K562 (cell line): ENCODE results near the gene PRKG1. TPM values are rescaled to one million over a fixed set of nuclear protein-coding genes. Genes with fewer than 3 reads are reported as not detected.

Experiments used
- ATAC-seq: fragments of 200-7000 bp; cut with Tn5 transposase; 3 replicates; pipeline ENCODE4 v1.9.1; 2020; ENCODE audit warnings: moderate library complexity
- BruUV-seq: library from RNA; stranded (reverse); fragments of 400-500 nt; replicated peaks from 2 replicates; lab custom pipeline; 2021; lab: Mats Ljungman, UMichigan
- CTCF ChIA-PET: fragments of 300-600 bp; formaldehyde crosslinking; extraction: SDS; loops from one replicate; lab custom pipeline; 2021; ENCODE audit warnings: low intra/inter-chr PET ratio; lab: Yijun Ruan, JAX
- POLR2A ChIA-PET: fragments of 300-600, 350-650 bp; sonication (Branson Sonifier 250); formaldehyde crosslinking; extraction: SDS; loops from one replicate; lab custom pipeline; 2021; ENCODE audit warnings: antibody characterized with exemption, inconsistent platforms; lab: Yijun Ruan, JAX
- DNase-seq, 4 experiments: peaks; one replicate each; pipeline versions ENCODE4 v3.0.0 to v3.0.0-alpha.2; 2011 to 2018; ENCODE audit warnings: low spot score in 3 of 4, mixed read lengths in 3 of 4; ENCODE audit errors: extremely low read depth in 1 of 4
- FAIRE-seq: peaks from 2 replicates; lab custom pipeline; 2011; peaks lifted over from hg19 to GRCh38; lab: Jason Lieb, UNC
- H2AFZ ChIP-seq: 2 replicates; pipeline ENCODE4 v1.6.0; 2011; ENCODE audit warnings: low read depth, low read length, control low read depth, inconsistent platforms
- H3K27ac ChIP-seq: fragments of 200-600 bp; 3 replicates; pipeline ENCODE4 v1.8.0; 2011; ENCODE audit warnings: low read depth, mild to moderate bottlenecking, control low read depth, inconsistent platforms, low read length, moderate library complexity, mixed read lengths; ENCODE audit errors: extremely low read depth
- H3K27me3 ChIP-seq, 2 experiments: fragments of 300-600 bp in 1 of 2; 2 replicates in 1 of 2; 3 replicates in 1 of 2; pipeline versions ENCODE4 v1.6.0 to v1.8.0; 2011; ENCODE audit warnings: inconsistent platforms in 2 of 2, low read length in 2 of 2, mild to moderate bottlenecking in 1 of 2, mixed read lengths in 1 of 2, moderate library complexity in 1 of 2; ENCODE audit not compliant: control insufficient read depth in 2 of 2, insufficient read depth in 2 of 2
- H3K36me3 ChIP-seq: fragments of 300-600 bp; 3 replicates; pipeline ENCODE4 v1.8.0; 2011; ENCODE audit warnings: mild to moderate bottlenecking, low read length, inconsistent platforms; ENCODE audit not compliant: control insufficient read depth, insufficient read depth
- H3K4me1 ChIP-seq, 2 experiments: fragments of 200-600 bp in 1 of 2; replicated peaks in 1 of 2; 2 replicates in 1 of 2; 3 replicates in 1 of 2; pipeline versions ENCODE4 v1.5.1 to v1.8.0; 2011; ENCODE audit warnings: inconsistent platforms in 2 of 2, low read length in 2 of 2, mild to moderate bottlenecking in 1 of 2, mixed read lengths in 1 of 2, moderate library complexity in 1 of 2; ENCODE audit not compliant: control insufficient read depth in 2 of 2, insufficient read depth in 2 of 2
- H3K4me2 ChIP-seq: 2 replicates; pipeline ENCODE4 v1.6.1; 2011; ENCODE audit warnings: low read length, control low read depth, inconsistent platforms, mixed read lengths; ENCODE audit not compliant: insufficient read depth
- H3K4me3 ChIP-seq: fragments of 200-600 bp; sonication (generic), shearing (Covaris generic); 2 replicates; pipeline ENCODE4 v1.5.1; 2016; ENCODE audit warnings: control low read depth, inconsistent platforms
- H3K79me2 ChIP-seq: fragments of 200-600 bp; 3 replicates; pipeline ENCODE4 v1.8.0; 2011; ENCODE audit warnings: low read length, inconsistent platforms; ENCODE audit not compliant: control insufficient read depth, insufficient read depth
- H3K9ac ChIP-seq, 2 experiments: 2 replicates each; pipeline versions ENCODE4 v1.6.0 to v1.6.1; 2011; ENCODE audit warnings: low read depth in 2 of 2, low read length in 2 of 2, control low read depth in 1 of 2, inconsistent platforms in 1 of 2, mild to moderate bottlenecking in 1 of 2, mixed read lengths in 1 of 2; ENCODE audit not compliant: insufficient read depth in 1 of 2
- H3K9me1 ChIP-seq: one replicate; pipeline ENCODE4 v1.6.0; 2011; ENCODE audit warnings: inconsistent platforms, mild to moderate bottlenecking, low read length, moderate library complexity; ENCODE audit not compliant: control insufficient read depth, insufficient read depth
- H3K9me3 ChIP-seq: replicated peaks from 2 replicates; pipeline ENCODE4 v1.5.1; 2011; ENCODE audit warnings: low read depth, low read length, inconsistent platforms; ENCODE audit not compliant: control insufficient read depth, insufficient read depth
- H4K20me1 ChIP-seq: replicated peaks from 2 replicates; pipeline ENCODE4 v1.6.1; 2011; ENCODE audit warnings: low read length, inconsistent platforms, mixed read lengths; ENCODE audit not compliant: control insufficient read depth, insufficient read depth
- EZH2 ChIP-seq: IDR thresholded peaks from 2 replicates; pipeline ENCODE4 v1.6.1; 2012; ENCODE audit warnings: low read depth, mild to moderate bottlenecking, inconsistent platforms, low read length, borderline replicate concordance
- FOXK1 ChIP-seq: sonication (generic); formaldehyde crosslinking; IDR thresholded peaks from 2 replicates; pipeline ENCODE4 v1.8.0; 2022; ENCODE audit warnings: missing genetic modification reagents, mild to moderate bottlenecking, borderline replicate concordance
- HCFC1 ChIP-seq: IDR thresholded peaks from 2 replicates; pipeline ENCODE4 v1.6.1; 2012; ENCODE audit warnings: low read depth, low read length, improper control_type of control experiment
- HDAC3 ChIP-seq: fragments of 450-650 bp; IDR thresholded peaks from 2 replicates; pipeline ENCODE4 v1.6.1; 2018; ENCODE audit warnings: borderline replicate concordance, mild to moderate bottlenecking, moderate library complexity; ENCODE audit not compliant: partially characterized antibody
- KDM2B ChIP-seq: fragments of 250-450 bp; sonication (Bioruptor Pico); IDR thresholded peaks from 2 replicates; pipeline ENCODE4 v1.8.0; 2021; ENCODE audit warnings: mild to moderate bottlenecking, moderate library complexity
- MCM3 ChIP-seq: fragments of 450-650 bp; IDR thresholded peaks from 2 replicates; pipeline ENCODE4 v1.6.1; 2016
- MYC ChIP-seq, 2 experiments: fragments of 250-450 bp in 1 of 2; sonication (Bioruptor Pico) in 1 of 2; IDR thresholded peaks; 2 replicates each; pipeline versions ENCODE4 v1.5.1 to v1.6.1; 2012 to 2021; ENCODE audit warnings: low read depth in 2 of 2, borderline replicate concordance in 1 of 2, improper control_type of control experiment in 1 of 2, low read length in 1 of 2, mild to moderate bottlenecking in 1 of 2, moderate library complexity in 1 of 2
- NFE2L1 ChIP-seq: fragments of 450-650 bp; IDR thresholded peaks from 2 replicates; pipeline ENCODE4 v1.6.1; 2016; ENCODE audit warnings: missing genetic modification characterization, low read depth, mild to moderate bottlenecking, missing compliant biosample characterization, moderate library complexity, borderline replicate concordance
- NFXL1 ChIP-seq: fragments of 450-650 bp; formaldehyde crosslinking; IDR thresholded peaks from 2 replicates; pipeline ENCODE4 v1.4.0; 2021; ENCODE audit warnings: mild to moderate bottlenecking
- PHTF2 ChIP-seq: fragments of 250-450 bp; sonication (Bioruptor Pico); IDR thresholded peaks from 2 replicates; pipeline ENCODE4 v1.5.0; 2021; ENCODE audit warnings: mild to moderate bottlenecking
- ZNF217 ChIP-seq: sonication (generic); formaldehyde crosslinking; IDR thresholded peaks from 2 replicates; pipeline ENCODE4 v1.8.0; 2022; ENCODE audit warnings: mild to moderate bottlenecking, missing genetic modification reagents
- ZNF324 ChIP-seq: fragments of 250-450 bp; sonication (Bioruptor Pico); IDR thresholded peaks from 2 replicates; pipeline ENCODE4 v1.4.0; 2020; ENCODE audit warnings: mild to moderate bottlenecking
- WGBS: fragments of 100-300 bp; shearing (Covaris generic); methylation state at CpG from one replicate; pipeline ENCODE4 v1.1.6; 2016; ENCODE audit warnings: low coverage, mixed read lengths; ENCODE audit not compliant: insufficient coverage; ENCODE audit errors: missing lambda C conversion rate; 5-methylcytosine and 5-hydroxymethylcytosine counted together
- in situ Hi-C: fragments of 300-500 bp; cut with MboI; formaldehyde crosslinking; loops from 4 replicates; pipeline ENCODE4 v1.15.0; 2018; ENCODE audit warnings: inconsistent platforms, mixed read lengths
- intact Hi-C: fragments of 100-400 bp; cut with micrococcal nuclease; formaldehyde crosslinking; loops from 2 replicates; pipeline ENCODE4 v1.14.2; 2022
- polyA plus RNA-seq, 8 experiments: library from polyadenylated mRNA; depleted of rRNA in 4 of 8; stranded (reverse) in 5 of 8; unstranded in 3 of 8; fragments of >200 nt; fragmentation: Nextera tagmentation in 2 of 8; fragmentation: Illumina TruSeq in 1 of 8; extraction: Ambion mirVana in 2 of 8; extraction: Trizol in 1 of 8; gene quantifications; 2 replicates each; pipeline versions ENCODE4 v1.2.1 to v1.2.3, GENCODE V29; 2011 to 2014; ENCODE audit warnings: inconsistent platforms in 1 of 8, missing spikeins in 1 of 8
- total RNA-seq, 7 experiments: library from RNA; depleted of rRNA in 6 of 7; stranded (reverse); fragments of >200 nt in 6 of 7; fragmentation: Illumina TruSeq in 2 of 7; extraction: Trizol in 2 of 7; gene quantifications; 2 replicates each; pipeline versions ENCODE4 v1.2.1 to v1.2.3, GENCODE V29; 2011 to 2021; ENCODE audit warnings: low replicate concordance in 1 of 7
- TF ChIP-seq, protein P1 (sequence below), 2 experiments: fragments of 450-650 bp; formaldehyde crosslinking in 1 of 2; IDR thresholded peaks; 2 replicates each; pipeline versions ENCODE4 v1.4.0 to v1.6.1; 2014 to 2020; ENCODE audit warnings: mild to moderate bottlenecking in 2 of 2, borderline replicate concordance in 1 of 2, low read depth in 1 of 2
- TF ChIP-seq, protein P2 (sequence below): fragments of 250-450 bp; sonication (Bioruptor Pico); IDR thresholded peaks from 2 replicates; pipeline ENCODE4 v1.8.0; 2021; ENCODE audit warnings: mild to moderate bottlenecking, moderate library complexity

The PRKG1 gene
- total and polyA plus RNA-seq, 9 of the 15 experiments (the other 6 are each of a cell fraction or from before 2014, with no cell fraction given), result 0.22 TPM; not detected in 8

GRCh38 chr10:52279546-52279945 is 1205.3 kb downstream of the PRKG1 start:
- in situ Hi-C loops (no loop called here), intact Hi-C loops (no loop called here)
- H3K4me2 ChIP-seq, result no peak overlapping the region
- no peaks in the 10 kb centered on the region for H3K27me3 ChIP-seq
- 0% methylated on average over 3 of the region's 3 CpGs for WGBS
- H3K9me3 ChIP-seq, result no peaks in the 10 kb centered on the region; the same call in none of the 2 replicates
- H3K9me1 ChIP-seq, result no peaks in the 10 kb centered on the region
- no peaks in the 10 kb centered on the region for H3K4me1 ChIP-seq
- POLR2A ChIA-PET, result no interaction called here
- FAIRE-seq, result no peak
- H3K27ac ChIP-seq, result no peak overlapping the region
- H2AFZ ChIP-seq, result no peak overlapping the region
- no peak for DNase-seq
- no peaks in the 10 kb centered on the region for H3K36me3 ChIP-seq
- ATAC-seq, result no peak
- no peak overlapping the region for H3K9ac ChIP-seq
- no peaks in the 10 kb centered on the region for H4K20me1 ChIP-seq
- H3K4me3 ChIP-seq, result no peak overlapping the region
- H3K79me2 ChIP-seq, result no peaks in the 10 kb centered on the region
- CTCF ChIA-PET, result no interaction called here
- BruUV-seq, result no TSS peak
- TF ChIP-seq, protein P1, sequence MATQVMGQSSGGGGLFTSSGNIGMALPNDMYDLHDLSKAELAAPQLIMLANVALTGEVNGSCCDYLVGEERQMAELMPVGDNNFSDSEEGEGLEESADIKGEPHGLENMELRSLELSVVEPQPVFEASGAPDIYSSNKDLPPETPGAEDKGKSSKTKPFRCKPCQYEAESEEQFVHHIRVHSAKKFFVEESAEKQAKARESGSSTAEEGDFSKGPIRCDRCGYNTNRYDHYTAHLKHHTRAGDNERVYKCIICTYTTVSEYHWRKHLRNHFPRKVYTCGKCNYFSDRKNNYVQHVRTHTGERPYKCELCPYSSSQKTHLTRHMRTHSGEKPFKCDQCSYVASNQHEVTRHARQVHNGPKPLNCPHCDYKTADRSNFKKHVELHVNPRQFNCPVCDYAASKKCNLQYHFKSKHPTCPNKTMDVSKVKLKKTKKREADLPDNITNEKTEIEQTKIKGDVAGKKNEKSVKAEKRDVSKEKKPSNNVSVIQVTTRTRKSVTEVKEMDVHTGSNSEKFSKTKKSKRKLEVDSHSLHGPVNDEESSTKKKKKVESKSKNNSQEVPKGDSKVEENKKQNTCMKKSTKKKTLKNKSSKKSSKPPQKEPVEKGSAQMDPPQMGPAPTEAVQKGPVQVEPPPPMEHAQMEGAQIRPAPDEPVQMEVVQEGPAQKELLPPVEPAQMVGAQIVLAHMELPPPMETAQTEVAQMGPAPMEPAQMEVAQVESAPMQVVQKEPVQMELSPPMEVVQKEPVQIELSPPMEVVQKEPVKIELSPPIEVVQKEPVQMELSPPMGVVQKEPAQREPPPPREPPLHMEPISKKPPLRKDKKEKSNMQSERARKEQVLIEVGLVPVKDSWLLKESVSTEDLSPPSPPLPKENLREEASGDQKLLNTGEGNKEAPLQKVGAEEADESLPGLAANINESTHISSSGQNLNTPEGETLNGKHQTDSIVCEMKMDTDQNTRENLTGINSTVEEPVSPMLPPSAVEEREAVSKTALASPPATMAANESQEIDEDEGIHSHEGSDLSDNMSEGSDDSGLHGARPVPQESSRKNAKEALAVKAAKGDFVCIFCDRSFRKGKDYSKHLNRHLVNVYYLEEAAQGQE (IDR thresholded peaks at IDR 0.05; ENCODE audit: borderline replicate concordance), result no peak
- TF ChIP-seq, protein P1 (CRISPR knock-in tag; IDR thresholded peaks at IDR 0.05; ENCODE audit: low read depth), result no peak
- TF ChIP-seq NFE2L1, result no peak
- TF ChIP-seq HCFC1, result no peak
- TF ChIP-seq HDAC3, result no peak
- TF ChIP-seq ZNF324 (CRISPR knock-in tag), result no peak
- no peak for TF ChIP-seq FOXK1 (CRISPR knock-in tag)
- no peak for TF ChIP-seq EZH2
- no peak for TF ChIP-seq NFXL1 (CRISPR knock-in tag)
- TF ChIP-seq KDM2B, result no peak
- no peak for TF ChIP-seq PHTF2 (CRISPR knock-in tag)
- no peak for TF ChIP-seq MCM3
- TF ChIP-seq ZNF217, result no peak
- TF ChIP-seq MYC (IDR thresholded peaks at IDR 0.05; ENCODE audit: low read depth, low read length), result no peak
- TF ChIP-seq MYC (CRISPR knock-in tag; IDR thresholded peaks at IDR 0.05; ENCODE audit: borderline replicate concordance, low read depth), result no peak
- TF ChIP-seq, protein P2, sequence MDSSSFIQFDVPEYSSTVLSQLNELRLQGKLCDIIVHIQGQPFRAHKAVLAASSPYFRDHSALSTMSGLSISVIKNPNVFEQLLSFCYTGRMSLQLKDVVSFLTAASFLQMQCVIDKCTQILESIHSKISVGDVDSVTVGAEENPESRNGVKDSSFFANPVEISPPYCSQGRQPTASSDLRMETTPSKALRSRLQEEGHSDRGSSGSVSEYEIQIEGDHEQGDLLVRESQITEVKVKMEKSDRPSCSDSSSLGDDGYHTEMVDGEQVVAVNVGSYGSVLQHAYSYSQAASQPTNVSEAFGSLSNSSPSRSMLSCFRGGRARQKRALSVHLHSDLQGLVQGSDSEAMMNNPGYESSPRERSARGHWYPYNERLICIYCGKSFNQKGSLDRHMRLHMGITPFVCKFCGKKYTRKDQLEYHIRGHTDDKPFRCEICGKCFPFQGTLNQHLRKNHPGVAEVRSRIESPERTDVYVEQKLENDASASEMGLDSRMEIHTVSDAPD, result no peak
